Lower lobe of right lung (tissue), 2 donors: Measurements from ENCODE around the gene FGF21. TPM values are rescaled to one million over a fixed set of nuclear protein-coding genes. Genes with fewer than 3 reads are reported as not detected.
"Not testable (repeated sequence)": the region's sequence is repeated elsewhere in the genome, so short reads cannot be mapped to it uniquely, and the experiment has no call there.

Source experiments
- ATAC-seq, 2 donors: fragments of 200-7000 bp; cut with Tn5 transposase; one replicate each; pipeline ENCODE4 v1.9.1; 2020 to 2022; ENCODE audit warnings: mild to moderate bottlenecking in 2 of 2, moderate library complexity in 2 of 2
- DNase-seq: peaks from one replicate; pipeline ENCODE4 v3.0.0-alpha.2; 2020
- H3K27ac ChIP-seq: fragments of 200-600 bp; one replicate; pipeline ENCODE4 v1.8.0; 2022
- H3K27me3 ChIP-seq: fragments of 200-600 bp; one replicate; pipeline ENCODE4 v1.8.0; 2022; ENCODE audit warnings: low read depth
- H3K36me3 ChIP-seq: fragments of 200-600 bp; one replicate; pipeline ENCODE4 v1.8.0; 2022; ENCODE audit warnings: mild to moderate bottlenecking
- H3K4me1 ChIP-seq: fragments of 200-600 bp; one replicate; pipeline ENCODE4 v1.8.0; 2022
- H3K4me3 ChIP-seq: fragments of 200-600 bp; one replicate; pipeline ENCODE4 v1.8.0; 2022; ENCODE audit warnings: mild to moderate bottlenecking
- H3K9me3 ChIP-seq: fragments of 200-600 bp; one replicate; pipeline ENCODE4 v1.8.0; 2022
- intact Hi-C: fragments of 100-400 bp; cut with DNase I; formaldehyde crosslinking; loops from one replicate; pipeline ENCODE4 v1.11.0; 2022
- total RNA-seq: library from RNA; stranded (reverse); fragmentation: NEBNext Ultra II Directional; extraction: Animal tissue kit (Norgen Biotek cat#: 25700); gene quantifications from one replicate; pipeline ENCODE4 v1.2.1, GENCODE V29; 2021
- TF ChIP-seq, protein P1 (sequence below): fragments of 200-600 bp; IDR thresholded peaks from one replicate; pipeline ENCODE4 v1.8.0; 2022; ENCODE audit warnings: antibody characterized with exemption, mild to moderate bottlenecking
- donor health status: DM: no; HTN: yes; CAD: no; lungs with severe emphysema.

FGF21 gene
- total RNA-seq, 1 donor from 2014 or later, result not detected

DNA sequence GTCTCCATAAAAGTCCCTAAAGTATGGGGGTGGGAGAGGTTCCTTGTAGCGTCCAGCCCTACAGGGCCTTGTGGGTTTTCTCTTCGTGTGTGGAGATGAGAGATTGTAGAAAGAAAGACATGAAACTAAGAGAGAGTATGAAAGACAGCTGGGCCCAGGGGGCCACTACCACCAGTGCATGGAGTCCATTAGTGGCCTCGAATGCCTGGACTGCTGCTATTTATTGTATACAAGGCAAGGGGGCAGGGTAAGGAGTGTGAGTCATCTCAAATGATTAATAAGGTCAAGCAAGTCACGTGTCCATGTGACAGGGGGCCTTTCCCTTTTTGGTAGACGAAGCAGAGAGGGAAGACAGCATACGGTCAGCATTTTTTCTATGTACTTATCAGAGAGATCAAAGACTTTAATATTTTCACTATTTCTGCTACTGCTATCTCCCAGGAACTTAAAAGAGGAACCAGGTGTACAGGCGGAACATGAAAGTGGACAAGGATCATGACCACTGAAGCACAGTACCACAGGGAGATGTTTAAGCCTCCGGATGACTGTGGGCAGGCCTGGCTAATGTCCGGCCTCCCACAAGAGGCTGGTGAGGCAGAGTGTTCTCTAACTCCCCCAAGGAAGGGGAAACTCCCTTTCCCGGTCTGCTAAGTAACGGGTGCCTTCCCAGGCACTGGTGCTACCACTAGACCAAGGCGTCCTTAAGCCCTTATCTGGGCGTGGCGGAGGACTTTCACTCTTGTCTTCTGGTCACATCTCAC lies 25.5 kb downstream of the FGF21 start:
- intact Hi-C loops, result no loop called here
- H3K27ac ChIP-seq, result peak overlapping the region; percentile 67
- no peak overlapping the region for H3K4me3 ChIP-seq
- TF ChIP-seq, protein P1, sequence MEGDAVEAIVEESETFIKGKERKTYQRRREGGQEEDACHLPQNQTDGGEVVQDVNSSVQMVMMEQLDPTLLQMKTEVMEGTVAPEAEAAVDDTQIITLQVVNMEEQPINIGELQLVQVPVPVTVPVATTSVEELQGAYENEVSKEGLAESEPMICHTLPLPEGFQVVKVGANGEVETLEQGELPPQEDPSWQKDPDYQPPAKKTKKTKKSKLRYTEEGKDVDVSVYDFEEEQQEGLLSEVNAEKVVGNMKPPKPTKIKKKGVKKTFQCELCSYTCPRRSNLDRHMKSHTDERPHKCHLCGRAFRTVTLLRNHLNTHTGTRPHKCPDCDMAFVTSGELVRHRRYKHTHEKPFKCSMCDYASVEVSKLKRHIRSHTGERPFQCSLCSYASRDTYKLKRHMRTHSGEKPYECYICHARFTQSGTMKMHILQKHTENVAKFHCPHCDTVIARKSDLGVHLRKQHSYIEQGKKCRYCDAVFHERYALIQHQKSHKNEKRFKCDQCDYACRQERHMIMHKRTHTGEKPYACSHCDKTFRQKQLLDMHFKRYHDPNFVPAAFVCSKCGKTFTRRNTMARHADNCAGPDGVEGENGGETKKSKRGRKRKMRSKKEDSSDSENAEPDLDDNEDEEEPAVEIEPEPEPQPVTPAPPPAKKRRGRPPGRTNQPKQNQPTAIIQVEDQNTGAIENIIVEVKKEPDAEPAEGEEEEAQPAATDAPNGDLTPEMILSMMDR, result no peak
- no peaks in the 10 kb centered on the region for H3K27me3 ChIP-seq
- H3K36me3 ChIP-seq, result no peaks in the 10 kb centered on the region
- H3K9me3 ChIP-seq, result no peaks in the 10 kb centered on the region
- peak in 1 of 2 donors; percentile 10 for ATAC-seq
- DNase-seq, result no peak
- H3K4me1 ChIP-seq, result peaks cover 20% of the 10 kb centered on the region

DNA sequence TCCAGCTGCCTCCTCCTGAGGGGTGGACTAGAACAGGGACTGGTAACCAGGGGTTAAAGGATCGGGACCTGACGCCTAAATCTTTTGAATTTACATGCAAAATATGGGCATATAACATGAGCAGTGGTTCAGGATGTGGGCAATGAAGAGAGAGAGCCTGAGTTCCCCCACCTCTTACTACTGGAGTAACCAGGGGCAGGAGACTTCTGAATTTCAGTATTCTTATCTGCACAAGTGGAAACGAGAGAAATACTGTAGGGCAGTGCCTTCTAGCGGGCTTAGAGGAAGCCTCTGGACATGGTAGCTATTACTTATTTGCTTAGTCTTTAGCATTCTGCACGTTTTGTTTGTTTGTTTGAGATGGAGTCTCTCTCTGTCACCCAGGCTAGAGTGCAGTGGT lies 29.2 kb downstream of the FGF21 start:
- TF ChIP-seq, protein P1, result no peak
- Histone ChIP-seq H3K9me3 (no peaks in the 10 kb centered on the region), H3K4me1 (peaks cover 20% of the 10 kb centered on the region), H3K4me3 (no peak overlapping the region), H3K27ac (no peak overlapping the region), H3K27me3 (no peaks in the 10 kb centered on the region), H3K36me3 (no peaks in the 10 kb centered on the region)
- intact Hi-C loops, result no loop called here
- ATAC-seq (no peak), DNase-seq (no peak)

DNA sequence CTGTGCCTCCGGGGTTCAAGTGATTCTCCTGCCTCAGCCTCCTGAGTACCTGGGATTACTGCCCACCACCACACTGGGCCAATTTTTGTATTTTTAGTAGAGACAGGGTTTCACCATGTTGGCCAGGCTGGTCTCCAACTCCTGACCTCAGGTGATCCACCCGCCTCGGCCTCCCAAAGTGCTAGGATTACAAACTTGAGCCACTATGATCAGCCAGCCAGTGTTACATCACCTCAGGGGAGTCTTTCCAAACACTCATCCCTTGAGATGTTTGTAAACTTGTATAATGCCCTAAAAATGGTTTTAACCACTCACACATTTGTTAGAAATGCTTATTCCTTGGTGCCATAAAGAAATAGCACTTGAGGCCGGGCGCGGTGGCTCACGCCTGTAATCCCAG lies 31.1 kb downstream of the FGF21 start:
- H3K27me3 ChIP-seq, H3K9me3 ChIP-seq, DNase-seq, H3K36me3 ChIP-seq, H3K27ac ChIP-seq, ATAC-seq, H3K4me3 ChIP-seq: not testable (repeated sequence)
- peaks cover 15% of the 10 kb centered on the region for H3K4me1 ChIP-seq
- intact Hi-C loops, result loop anchor here (5.0 kb wide), 1 partner anchor 56 kb away; no protein-coding TSS in a partner anchor

DNA sequence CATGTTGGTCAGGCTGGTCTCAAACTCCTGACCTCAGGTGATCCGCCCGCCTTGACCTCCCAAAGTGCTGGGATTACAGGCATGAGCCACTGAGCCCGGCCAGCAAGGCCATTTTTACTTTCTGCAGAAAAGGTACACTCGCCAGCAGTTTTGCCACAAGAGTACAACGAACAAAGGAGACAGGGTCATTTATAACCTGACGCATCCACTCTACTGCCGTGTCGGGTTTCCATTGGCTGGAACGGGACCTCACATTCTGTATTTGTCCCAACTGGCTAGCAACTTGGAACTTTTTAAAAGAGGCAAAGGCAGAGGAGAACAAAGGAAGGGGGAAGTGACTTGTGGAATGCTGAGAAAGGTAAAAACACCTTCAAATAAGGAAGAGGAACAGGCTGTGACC lies 32.0 kb downstream of the FGF21 start:
- H3K9me3 ChIP-seq, H3K4me3 ChIP-seq, H3K27ac ChIP-seq, H3K36me3 ChIP-seq, H3K27me3 ChIP-seq, H3K4me1 ChIP-seq, ATAC-seq, DNase-seq: not testable (repeated sequence)
- intact Hi-C loops, result loop anchor here (5.0 kb wide), 1 partner anchor 55 kb away; no protein-coding TSS in a partner anchor

DNA sequence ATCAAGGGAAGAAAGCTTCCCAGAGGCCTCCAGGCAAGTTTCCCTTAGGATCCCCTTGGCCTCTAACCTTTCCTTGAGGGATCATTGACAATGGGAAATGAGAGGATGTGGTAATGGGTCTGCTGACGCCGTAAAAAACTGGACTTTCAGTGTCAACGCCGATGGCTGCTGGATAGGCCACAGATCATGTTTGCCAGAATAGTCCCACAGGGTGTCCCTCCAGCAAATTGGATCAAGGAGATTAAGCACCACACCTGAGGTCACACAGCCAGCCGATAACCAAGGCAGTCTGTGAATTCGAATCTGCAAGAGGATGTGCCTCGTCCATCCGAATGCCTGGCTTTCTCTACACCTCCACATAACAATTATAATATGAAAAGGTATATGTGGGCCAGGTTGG lies 37.9 kb downstream of the FGF21 start:
- no peak for DNase-seq
- H3K27ac ChIP-seq, result no peak overlapping the region
- no peaks in the 10 kb centered on the region for H3K9me3 ChIP-seq
- no peaks in the 10 kb centered on the region for H3K27me3 ChIP-seq
- TF ChIP-seq, protein P1, result no peak
- intact Hi-C loops, result no loop called here
- no peak overlapping the region for H3K4me3 ChIP-seq
- no peak for ATAC-seq
- no peaks in the 10 kb centered on the region for H3K36me3 ChIP-seq
- peaks cover 18% of the 10 kb centered on the region for H3K4me1 ChIP-seq

DNA sequence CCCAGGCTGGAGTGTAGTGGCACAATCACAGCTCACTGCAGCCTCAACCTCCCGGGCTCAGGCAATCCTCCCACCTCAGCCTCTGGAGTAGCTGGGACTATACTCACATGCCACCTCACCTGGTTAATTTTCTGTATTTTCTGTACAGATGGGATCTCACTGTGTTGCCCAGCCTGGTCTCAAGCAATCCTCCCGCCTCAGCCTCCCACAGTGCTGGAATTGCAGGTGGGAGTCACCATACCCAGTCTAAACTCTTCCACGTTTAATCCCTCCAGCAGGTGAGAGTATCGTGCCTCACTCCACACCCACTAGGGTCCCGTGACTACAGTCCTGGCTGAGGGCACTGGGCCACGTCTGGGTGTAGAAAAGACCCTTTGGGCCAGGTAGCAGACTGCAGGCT lies 39.0 kb downstream of the FGF21 start:
- Histone ChIP-seq H3K36me3 (peaks cover 4% of the 10 kb centered on the region), H3K4me1 (peaks cover 18% of the 10 kb centered on the region), H3K4me3 (no peak overlapping the region), H3K27ac (no peak overlapping the region), H3K27me3 (no peaks in the 10 kb centered on the region), H3K9me3 (no peaks in the 10 kb centered on the region)
- no peak for ATAC-seq
- DNase-seq, result no peak
- TF ChIP-seq, protein P1, result no peak
- intact Hi-C loops, result no loop called here
